ENCODE measurements around the gene CNTNAP2. TPM values are rescaled to one million over a fixed set of nuclear protein-coding genes. Genes with fewer than 3 reads are reported as not detected.

Gene CNTNAP2
- total and polyA plus RNA-seq, 2 of the 4 experiments (the other 2 are of a cell fraction) = not detected

DNA sequence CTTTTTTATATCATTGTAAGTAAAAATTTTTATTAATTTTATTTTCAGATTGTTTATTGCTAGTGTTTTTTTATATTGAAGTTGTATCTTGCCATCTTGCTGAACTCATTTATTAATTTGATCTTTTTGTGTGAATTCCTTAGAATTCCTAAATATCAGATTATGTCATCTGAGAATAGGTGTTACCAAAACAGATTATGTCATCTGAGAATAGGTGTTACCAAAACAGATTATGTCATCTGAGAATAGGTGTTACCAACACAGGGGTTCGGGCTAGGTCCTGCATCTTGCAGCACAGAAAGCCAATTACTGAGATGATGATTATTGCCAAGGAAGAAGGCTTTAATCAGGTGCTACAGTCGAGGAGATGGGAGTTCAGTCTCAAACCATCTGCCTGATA lies 383.4 kb downstream of the CNTNAP2 start:
- no peak overlapping the region for H2AFZ ChIP-seq (replicated peaks; ENCODE audit: low read length, poor library complexity)
- TF ChIP-seq, protein P1, sequence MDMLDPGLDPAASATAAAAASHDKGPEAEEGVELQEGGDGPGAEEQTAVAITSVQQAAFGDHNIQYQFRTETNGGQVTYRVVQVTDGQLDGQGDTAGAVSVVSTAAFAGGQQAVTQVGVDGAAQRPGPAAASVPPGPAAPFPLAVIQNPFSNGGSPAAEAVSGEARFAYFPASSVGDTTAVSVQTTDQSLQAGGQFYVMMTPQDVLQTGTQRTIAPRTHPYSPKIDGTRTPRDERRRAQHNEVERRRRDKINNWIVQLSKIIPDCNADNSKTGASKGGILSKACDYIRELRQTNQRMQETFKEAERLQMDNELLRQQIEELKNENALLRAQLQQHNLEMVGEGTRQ (IDR thresholded peaks at IDR 0.05; ENCODE audit: low read depth, low read length) = no peak
- TF ChIP-seq RFX5 (IDR thresholded peaks at IDR 0.05; ENCODE audit: low read depth, low read length) (no peak), CHD1 (IDR thresholded peaks at IDR 0.05; ENCODE audit: low read depth, low read length) (no peak), SMC3 (IDR thresholded peaks at IDR 0.05; ENCODE audit: low read depth, low read length) (no peak), BHLHE40 (IDR thresholded peaks at IDR 0.05; ENCODE audit: low read depth, low read length) (no peak), RCOR1 (IDR thresholded peaks at IDR 0.05; ENCODE audit: insufficient replicate concordance, low read length) (no peak), MAFK (IDR thresholded peaks at IDR 0.05; ENCODE audit: low read depth, low read length) (no peak), RAD21 (IDR thresholded peaks at IDR 0.05; ENCODE audit: low read length) (no peak), FOS (IDR thresholded peaks at IDR 0.05; ENCODE audit: low read depth, low read length) (no peak), MAZ (IDR thresholded peaks at IDR 0.05; ENCODE audit: borderline replicate concordance, low read depth, low read length) (no peak), NFE2L2 (IDR thresholded peaks at IDR 0.05; ENCODE audit: low read depth, low read length) (no peak), POLR2A (IDR thresholded peaks at IDR 0.05; ENCODE audit: low read depth, low read length) (no peak), MXI1 (IDR thresholded peaks at IDR 0.05; ENCODE audit: borderline replicate concordance, low read depth, low read length) (no peak), CEBPB (IDR thresholded peaks at IDR 0.05; ENCODE audit: low read depth, low read length) (no peak)
- TF ChIP-seq, protein P2, sequence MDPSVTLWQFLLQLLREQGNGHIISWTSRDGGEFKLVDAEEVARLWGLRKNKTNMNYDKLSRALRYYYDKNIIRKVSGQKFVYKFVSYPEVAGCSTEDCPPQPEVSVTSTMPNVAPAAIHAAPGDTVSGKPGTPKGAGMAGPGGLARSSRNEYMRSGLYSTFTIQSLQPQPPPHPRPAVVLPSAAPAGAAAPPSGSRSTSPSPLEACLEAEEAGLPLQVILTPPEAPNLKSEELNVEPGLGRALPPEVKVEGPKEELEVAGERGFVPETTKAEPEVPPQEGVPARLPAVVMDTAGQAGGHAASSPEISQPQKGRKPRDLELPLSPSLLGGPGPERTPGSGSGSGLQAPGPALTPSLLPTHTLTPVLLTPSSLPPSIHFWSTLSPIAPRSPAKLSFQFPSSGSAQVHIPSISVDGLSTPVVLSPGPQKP (IDR thresholded peaks at IDR 0.05; ENCODE audit: borderline replicate concordance, low read depth, low read length) = no peak
- TF ChIP-seq, protein P3, sequence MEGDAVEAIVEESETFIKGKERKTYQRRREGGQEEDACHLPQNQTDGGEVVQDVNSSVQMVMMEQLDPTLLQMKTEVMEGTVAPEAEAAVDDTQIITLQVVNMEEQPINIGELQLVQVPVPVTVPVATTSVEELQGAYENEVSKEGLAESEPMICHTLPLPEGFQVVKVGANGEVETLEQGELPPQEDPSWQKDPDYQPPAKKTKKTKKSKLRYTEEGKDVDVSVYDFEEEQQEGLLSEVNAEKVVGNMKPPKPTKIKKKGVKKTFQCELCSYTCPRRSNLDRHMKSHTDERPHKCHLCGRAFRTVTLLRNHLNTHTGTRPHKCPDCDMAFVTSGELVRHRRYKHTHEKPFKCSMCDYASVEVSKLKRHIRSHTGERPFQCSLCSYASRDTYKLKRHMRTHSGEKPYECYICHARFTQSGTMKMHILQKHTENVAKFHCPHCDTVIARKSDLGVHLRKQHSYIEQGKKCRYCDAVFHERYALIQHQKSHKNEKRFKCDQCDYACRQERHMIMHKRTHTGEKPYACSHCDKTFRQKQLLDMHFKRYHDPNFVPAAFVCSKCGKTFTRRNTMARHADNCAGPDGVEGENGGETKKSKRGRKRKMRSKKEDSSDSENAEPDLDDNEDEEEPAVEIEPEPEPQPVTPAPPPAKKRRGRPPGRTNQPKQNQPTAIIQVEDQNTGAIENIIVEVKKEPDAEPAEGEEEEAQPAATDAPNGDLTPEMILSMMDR (conservative IDR thresholded peaks at IDR 0.05; ENCODE audit: low read depth, low read length) = no peak
- H3K79me1 ChIP-seq (ENCODE audit: low read depth in 1 of 2, low read length in 2 of 2) = no peaks in the 10 kb centered on the region
- no peak overlapping the region for H2BK5ac ChIP-seq (ENCODE audit: low read depth, low read length, poor library complexity, severe bottlenecking)
- H3K9ac ChIP-seq (ENCODE audit: low read depth, low read length) = no peak overlapping the region
- H2AK9ac ChIP-seq (replicated peaks; ENCODE audit: low read depth, low read length, poor library complexity) = no peak overlapping the region
- no peaks in the 10 kb centered on the region for H3K9me1 ChIP-seq (ENCODE audit: insufficient read depth, low read length)
- no peaks in the 10 kb centered on the region for H3K27me3 ChIP-seq (ENCODE audit: control insufficient read depth, insufficient read depth, low read length)
- no peak overlapping the region for H3K4me3 ChIP-seq (ENCODE audit: insufficient read depth, low read depth, low read length)
- no peak overlapping the region for H2AK5ac ChIP-seq (ENCODE audit: low read depth, low read length)
- H3K9me3 ChIP-seq (ENCODE audit: control insufficient read depth, insufficient read depth, low read length) = peaks cover 16% of the 10 kb centered on the region
- ChIA-PET POLR2A (ENCODE audit: unreplicated experiment) (no interaction called here), CTCF (no interaction called here)
- DNase-seq = no peak
- H3K27ac ChIP-seq (ENCODE audit: insufficient read depth, low read length) = no peak overlapping the region
- no peaks in the 10 kb centered on the region for H4K20me1 ChIP-seq (ENCODE audit: insufficient read depth, low read length)
- no peaks in the 10 kb centered on the region for H3K4me1 ChIP-seq (ENCODE audit: control insufficient read depth, insufficient read depth, low read length)
- intact Hi-C loops (cut with micrococcal nuclease) = no loop called here
- H3K23ac ChIP-seq (ENCODE audit: low read depth, low read length) = no peak overlapping the region
- H4K91ac ChIP-seq (ENCODE audit: insufficient read depth, low read depth, low read length) = no peak overlapping the region
- ATAC-seq (ENCODE audit: low read depth) = no peak
- no TSS peak for BruUV-seq (replicated peaks)
- H2BK15ac ChIP-seq (ENCODE audit: low read depth, low read length) = no peak overlapping the region
- no peak overlapping the region for H3K56ac ChIP-seq (ENCODE audit: extremely low read depth, insufficient read depth, low read length)
- no peak overlapping the region for H4K8ac ChIP-seq (ENCODE audit: low read depth in 2 of 2, low read length in 2 of 2)
- H3K4ac ChIP-seq (ENCODE audit: low read depth, low read length) = no peak overlapping the region
- H3K36me3 ChIP-seq (ENCODE audit: control insufficient read depth, insufficient read depth, low read length) = no peaks in the 10 kb centered on the region
- H3K18ac ChIP-seq (ENCODE audit: low read depth, low read length) = no peak overlapping the region
- in situ Hi-C loops (cut with MboI; ENCODE audit: low sequenced_read_pairs) = no loop called here
- no peak overlapping the region for H2BK20ac ChIP-seq (ENCODE audit: low read depth, low read length)
- no peak overlapping the region for H4K5ac ChIP-seq (ENCODE audit: low read depth, low read length)
- no peak overlapping the region for H3K4me2 ChIP-seq (ENCODE audit: low read depth, low read length)
- no peak overlapping the region for H2BK120ac ChIP-seq (ENCODE audit: low read depth, low read length)
- WGBS, 2 experiments (ENCODE audit: extremely low coverage in 2 of 2, insufficient read length in 1 of 2) = 20% methylated on average over 1 of the region's 2 CpGs; no CpG with 5 or more reads in 1 of the 2 experiments
- dilution Hi-C loops (cut with HindIII; ENCODE audit: low sequenced_read_pairs, unreplicated experiment) = no loop called here
- no peak overlapping the region for H3K14ac ChIP-seq (replicated peaks; ENCODE audit: low read depth, low read length)
